GM23338 (cell line): ENCODE results near the gene SLC44A4. TPM values are rescaled to one million over a fixed set of nuclear protein-coding genes. Genes with fewer than 3 reads are reported as not detected.

Experiments
- ATAC-seq: fragments of 200-7000 bp; cut with Tn5 transposase; 3 replicates; pipeline ENCODE4 v1.9.1; 2020
- DNase-seq: peaks from one replicate; pipeline ENCODE4 v3.0.0-alpha.2; 2015; ENCODE audit warnings: low spot score
- H2AFZ ChIP-seq: fragments of 200-600 bp; sonication (generic); 2 replicates; pipeline ENCODE4 v1.8.0; 2016; ENCODE audit warnings: antibody characterized with exemption, mild to moderate bottlenecking, moderate library complexity
- H3F3A ChIP-seq: fragments of 200-600 bp; sonication (generic); replicated peaks from 2 replicates; pipeline ENCODE4 v1.8.0; 2017; ENCODE audit warnings: antibody characterized with exemption, mixed run types, low read depth
- H3K27ac ChIP-seq: fragments of 200-600 bp; sonication (generic); 2 replicates; pipeline ENCODE4 v1.6.1; 2016; ENCODE audit warnings: low read depth
- H3K27me3 ChIP-seq: fragments of 200-600 bp; sonication (generic); 2 replicates; pipeline ENCODE4 v1.8.0; 2016; ENCODE audit warnings: mild to moderate bottlenecking, mixed run types, moderate library complexity; ENCODE audit not compliant: insufficient read depth
- H3K36me3 ChIP-seq: fragments of 200-600 bp; sonication (generic); 2 replicates; pipeline ENCODE4 v1.8.0; 2016; ENCODE audit warnings: mild to moderate bottlenecking; ENCODE audit not compliant: insufficient read depth
- H3K4me1 ChIP-seq: fragments of 200-600 bp; sonication (generic); 2 replicates; pipeline ENCODE4 v1.8.0; 2016; ENCODE audit warnings: mild to moderate bottlenecking, moderate library complexity; ENCODE audit not compliant: insufficient read depth
- H3K4me2 ChIP-seq: fragments of 200-600 bp; sonication (generic); 2 replicates; pipeline ENCODE4 v1.7.1; 2017; ENCODE audit warnings: mixed run types
- H3K4me3 ChIP-seq: fragments of 200-600 bp; sonication (generic); 2 replicates; pipeline ENCODE4 v1.6.1; 2016; ENCODE audit warnings: mixed run types
- H3K79me2 ChIP-seq: fragments of 200-600 bp; sonication (generic); replicated peaks from 2 replicates; pipeline ENCODE4 v1.8.0; 2017; ENCODE audit warnings: mild to moderate bottlenecking; ENCODE audit not compliant: insufficient read depth
- H3K9me2 ChIP-seq: fragments of 200-600 bp; sonication (generic); 2 replicates; pipeline ENCODE4 v1.8.0; 2017; ENCODE audit not compliant: insufficient read depth
- H4K20me1 ChIP-seq: fragments of 200-600 bp; sonication (generic); replicated peaks from 2 replicates; pipeline ENCODE4 v1.8.0; 2017; ENCODE audit warnings: mild to moderate bottlenecking; ENCODE audit not compliant: insufficient read depth
- H3K27ac Mint-ChIP-seq: 2 replicates; pipeline ENCODE4 v1.8.0; 2020; ENCODE audit warnings: inconsistent platforms, mild to moderate bottlenecking, moderate library complexity, mixed read lengths
- H3K27me3 Mint-ChIP-seq: 3 replicates; pipeline ENCODE4 v1.8.0; 2022; ENCODE audit warnings: low read depth, mild to moderate bottlenecking, moderate library complexity, mixed read lengths, inconsistent platforms; ENCODE audit not compliant: insufficient read depth, poor library complexity
- H3K36me3 Mint-ChIP-seq: 3 replicates; pipeline ENCODE4 v1.8.0; 2021; ENCODE audit warnings: low read depth, mild to moderate bottlenecking, inconsistent platforms, moderate library complexity, mixed read lengths
- H3K4me1 Mint-ChIP-seq: 3 replicates; pipeline ENCODE4 v1.8.0; 2020; ENCODE audit warnings: mild to moderate bottlenecking, inconsistent platforms, mixed read lengths
- H3K4me3 Mint-ChIP-seq: 3 replicates; pipeline ENCODE4 v1.8.0; 2021; ENCODE audit warnings: moderate library complexity, mild to moderate bottlenecking, inconsistent platforms, mixed read lengths
- H3K9me3 Mint-ChIP-seq: 3 replicates; pipeline ENCODE4 v1.8.0; 2020; ENCODE audit warnings: moderate library complexity, mild to moderate bottlenecking, inconsistent platforms, mixed read lengths
- CREB1 ChIP-seq: fragments of 250-450 bp; sonication (Bioruptor Pico); IDR thresholded peaks from 2 replicates; pipeline ENCODE4 v1.5.0; 2020; ENCODE audit warnings: low read depth, mild to moderate bottlenecking, moderate library complexity
- CTCF ChIP-seq, 2 experiments: fragments of 200-600 bp in 1 of 2; sonication (generic) in 1 of 2; conservative IDR thresholded peaks; 2 replicates each; pipeline versions ENCODE4 v1.5.1 to v1.6.1; 2016 to 2017; ENCODE audit warnings: antibody characterized with exemption in 2 of 2, low read depth in 2 of 2, mild to moderate bottlenecking in 2 of 2, moderate library complexity in 1 of 2
- EZH2 ChIP-seq: fragments of 200-600 bp; sonication (generic); IDR thresholded peaks from one replicate; pipeline ENCODE4 v1.8.0; 2017; ENCODE audit warnings: antibody characterized with exemption, mild to moderate bottlenecking, low read depth; ENCODE audit not compliant: unreplicated experiment
- EZH2phosphoT487 ChIP-seq: fragments of 200-600 bp; sonication (generic); IDR thresholded peaks from one replicate; pipeline ENCODE4 v1.8.1; 2018; ENCODE audit warnings: antibody characterized with exemption; ENCODE audit not compliant: unreplicated experiment
- JUNB ChIP-seq: IDR thresholded peaks from one replicate; pipeline ENCODE4 v1.6.1; 2016; ENCODE audit warnings: antibody characterized with exemption; ENCODE audit not compliant: unreplicated experiment
- NANOG ChIP-seq: IDR thresholded peaks from 2 replicates; pipeline ENCODE4 v1.6.1; 2016; ENCODE audit warnings: antibody characterized with exemption, borderline replicate concordance
- STAT1 ChIP-seq: IDR thresholded peaks from one replicate; pipeline ENCODE4 v1.6.1; 2016; ENCODE audit warnings: antibody characterized with exemption; ENCODE audit not compliant: unreplicated experiment
- ZNF114 ChIP-seq: fragments of 250-450 bp; sonication (Bioruptor Pico); IDR thresholded peaks from 2 replicates; pipeline ENCODE4 v1.5.0; 2020; ENCODE audit warnings: mild to moderate bottlenecking, moderate library complexity
- ZNF462 ChIP-seq: fragments of 250-450 bp; sonication (Bioruptor Pico); IDR thresholded peaks from 2 replicates; pipeline ENCODE4 v1.5.0; 2020; ENCODE audit warnings: mild to moderate bottlenecking, moderate library complexity
- polyA plus RNA-seq: library from polyadenylated mRNA; unstranded; fragments of >200 nt; fragmentation: Nextera tagmentation; extraction: Ambion mirVana; gene quantifications from 2 replicates; pipeline ENCODE4 v1.2.1, GENCODE V29; 2016
- total RNA-seq: library from RNA; depleted of rRNA; stranded (reverse); fragments of >200 nt; shearing (Covaris generic); gene quantifications from 2 replicates; pipeline ENCODE4 v1.2.3, GENCODE V29; 2014

SLC44A4 gene
- total and polyA plus RNA-seq, 2 experiments from 2014 or later, result 1.1 to 3.7 TPM

- Histone ChIP-seq H3K27ac (peak overlapping the region; percentile 76; the same call in 1 of the 2 replicates), H3K9me2 (no peaks in the 10 kb centered on the region), H3K4me1 (peaks cover 8% of the 10 kb centered on the region; the same call in 1 of the 2 replicates), H3K4me2 (peak overlapping the region; percentile 92), H3K79me2 (peaks cover 15% of the 10 kb centered on the region; the same call in 1 of the 2 replicates), H3K27me3 (no peaks in the 10 kb centered on the region), H4K20me1 (peaks cover 18% of the 10 kb centered on the region; the same call in 1 of the 2 replicates), H3F3A (peaks cover 10% of the 10 kb centered on the region; the same call in 1 of the 2 replicates), H3K4me3 (peak overlapping the region; percentile 85), H2AFZ (no peak overlapping the region), H3K36me3 (peaks cover 20% of the 10 kb centered on the region)
- peaks cover 16% of the 10 kb centered on the region for H3K27me3 Mint-ChIP-seq
- peak; percentile 46 for DNase-seq
- TF ChIP-seq ZNF114 (CRISPR knock-in tag) (no peak), STAT1 (no peak), CTCF (conservative IDR thresholded peaks at IDR 0.05; ENCODE audit: low read depth in 2 of 2) (no peak)
- 0 out of 2 replicates have a peak overlapping the region, but pooled peaks have one; percentile 86 for H3K27ac Mint-ChIP-seq
- peaks cover 68% of the 10 kb centered on the region for H3K36me3 Mint-ChIP-seq
- peaks cover 24% of the 10 kb centered on the region for H3K4me1 Mint-ChIP-seq
- no peaks in the 10 kb centered on the region for H3K9me3 Mint-ChIP-seq
- peak overlapping the region; percentile 82 for H3K4me3 Mint-ChIP-seq
- ATAC-seq, result peak; percentile 19
Observed at GRCh38 chr6:31896856-31897611, 18.2 kb upstream of the SLC44A4 start.

- peaks cover 15% of the 10 kb centered on the region; the same call in 1 of the 2 replicates for H3K79me2 ChIP-seq
- H3F3A ChIP-seq, result peaks cover 10% of the 10 kb centered on the region; the same call in 1 of the 2 replicates
- ATAC-seq, result no peak
- peaks cover 73% of the 10 kb centered on the region for H3K36me3 Mint-ChIP-seq
- H3K27me3 Mint-ChIP-seq, result peaks cover 15% of the 10 kb centered on the region
- peak overlapping the region; percentile 85 for H3K4me3 ChIP-seq
- peaks cover 23% of the 10 kb centered on the region for H3K36me3 ChIP-seq
- peak overlapping the region; percentile 82 for H3K4me3 Mint-ChIP-seq
- peak overlapping the region; percentile 76; the same call in 1 of the 2 replicates for H3K27ac ChIP-seq
- peak overlapping the region; percentile 86; the same call in 1 of the 2 replicates for H3K27ac Mint-ChIP-seq
- no peaks in the 10 kb centered on the region for H3K27me3 ChIP-seq
- H4K20me1 ChIP-seq, result peaks cover 19% of the 10 kb centered on the region; the same call in 1 of the 2 replicates
- H3K4me1 Mint-ChIP-seq, result peaks cover 24% of the 10 kb centered on the region
- no peaks in the 10 kb centered on the region for H3K9me3 Mint-ChIP-seq
- DNase-seq, result no peak
- peaks cover 8% of the 10 kb centered on the region; the same call in 1 of the 2 replicates for H3K4me1 ChIP-seq
- H3K9me2 ChIP-seq, result no peaks in the 10 kb centered on the region
- H2AFZ ChIP-seq, result no peak overlapping the region
- H3K4me2 ChIP-seq, result peak overlapping the region; percentile 92
- TF ChIP-seq EZH2phosphoT487, result no peak
- TF ChIP-seq CREB1 (CRISPR knock-in tag), result no peak
- no peak for TF ChIP-seq ZNF462
- no peak for TF ChIP-seq ZNF114 (CRISPR knock-in tag)
- TF ChIP-seq NANOG, result no peak
- TF ChIP-seq JUNB, result no peak
- no peak for TF ChIP-seq CTCF (conservative IDR thresholded peaks at IDR 0.05; ENCODE audit: low read depth in 2 of 2)
- no peak for TF ChIP-seq EZH2
- no peak for TF ChIP-seq STAT1
Observed at GRCh38 chr6:31896493-31896855, 17.7 kb upstream of the SLC44A4 start.
